ENCODE data around the gene UBTD2. TPM values are rescaled to one million over a fixed set of nuclear protein-coding genes. Genes with fewer than 3 reads are reported as not detected.

Gene UBTD2
- polyA plus RNA-seq, 3 donors: 2.3 to 3.2 (median 2.6) TPM

DNA sequence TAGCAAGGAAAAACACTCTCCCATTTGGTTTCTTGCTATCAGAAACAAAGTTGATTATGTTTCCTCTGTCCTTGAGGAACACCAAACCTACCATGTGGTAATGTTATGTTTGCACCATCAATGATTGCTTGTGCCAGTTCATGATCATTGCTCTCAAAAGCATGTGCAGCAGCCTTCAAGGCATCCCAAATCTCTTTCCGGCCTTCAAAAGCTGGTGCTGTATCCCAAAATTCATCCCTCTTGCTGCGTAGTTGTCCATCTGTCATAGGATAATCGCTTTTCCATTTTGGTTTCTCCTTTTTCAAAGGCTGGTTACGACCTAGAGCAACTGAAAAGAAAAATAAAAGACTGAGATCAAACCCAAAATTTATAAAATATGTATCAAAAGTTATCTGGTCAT, 49.5 kb downstream of the UBTD2 start:
- Mint-ChIP-seq H3K9me3 (no peaks in the 10 kb centered on the region), H3K36me3 (peaks cover 34 to 41% of the 10 kb centered on the region in 2 donors), H3K4me3 (no peak overlapping the region), H3K27ac (no peak overlapping the region), H3K27me3 (ENCODE audit: low read depth in 3 of 3) (no peaks in the 10 kb centered on the region), H3K4me1 (peaks cover 23% of the 10 kb centered on the region)
- Histone ChIP-seq H2AFZ (ENCODE audit: insufficient read depth, low read depth, low read length, poor library complexity, severe bottlenecking) (no peak overlapping the region), H3K4me2 (replicated peaks; ENCODE audit: extremely low read depth, low read length, poor library complexity, severe bottlenecking) (no peak overlapping the region), H3K4me1 (ENCODE audit: control insufficient read depth in 1 of 2, insufficient read depth in 2 of 2, low read length in 2 of 2) (peaks cover 13 to 17% of the 10 kb centered on the region in 2 donors), H4K20me1 (ENCODE audit: insufficient read depth, low read length) (no peaks in the 10 kb centered on the region), H3K27ac (ENCODE audit: low read depth in 1 of 2, low read length in 2 of 2) (no peak overlapping the region), H3K4me3 (replicated peaks in 1 of 3; ENCODE audit: low read depth in 2 of 3, low read length in 3 of 3) (no peak overlapping the region), H3K36me3 (replicated peaks in 1 of 2; ENCODE audit: control insufficient read depth in 1 of 2, insufficient read depth in 2 of 2, low read length in 2 of 2) (peaks cover 6 to 38% of the 10 kb centered on the region in 2 donors), H3K9ac (ENCODE audit: insufficient read depth, low read length, poor library complexity, severe bottlenecking) (no peak overlapping the region), H3K79me2 (ENCODE audit: insufficient read depth, low read length) (no peaks in the 10 kb centered on the region), H3K9me3 (replicated peaks in 1 of 2; ENCODE audit: control insufficient read depth in 1 of 2, insufficient read depth in 1 of 2, low read length in 2 of 2) (no peaks in the 10 kb centered on the region), H3K27me3 (ENCODE audit: control insufficient read depth in 2 of 2, insufficient read depth in 2 of 2, low read length in 2 of 2) (no peaks in the 10 kb centered on the region)
- WGBS (ENCODE audit: insufficient coverage): 100% methylated on average over 2 of the region's 4 CpGs
- intact Hi-C loops (cut with micrococcal nuclease): no loop called here
- TF ChIP-seq, protein P1, sequence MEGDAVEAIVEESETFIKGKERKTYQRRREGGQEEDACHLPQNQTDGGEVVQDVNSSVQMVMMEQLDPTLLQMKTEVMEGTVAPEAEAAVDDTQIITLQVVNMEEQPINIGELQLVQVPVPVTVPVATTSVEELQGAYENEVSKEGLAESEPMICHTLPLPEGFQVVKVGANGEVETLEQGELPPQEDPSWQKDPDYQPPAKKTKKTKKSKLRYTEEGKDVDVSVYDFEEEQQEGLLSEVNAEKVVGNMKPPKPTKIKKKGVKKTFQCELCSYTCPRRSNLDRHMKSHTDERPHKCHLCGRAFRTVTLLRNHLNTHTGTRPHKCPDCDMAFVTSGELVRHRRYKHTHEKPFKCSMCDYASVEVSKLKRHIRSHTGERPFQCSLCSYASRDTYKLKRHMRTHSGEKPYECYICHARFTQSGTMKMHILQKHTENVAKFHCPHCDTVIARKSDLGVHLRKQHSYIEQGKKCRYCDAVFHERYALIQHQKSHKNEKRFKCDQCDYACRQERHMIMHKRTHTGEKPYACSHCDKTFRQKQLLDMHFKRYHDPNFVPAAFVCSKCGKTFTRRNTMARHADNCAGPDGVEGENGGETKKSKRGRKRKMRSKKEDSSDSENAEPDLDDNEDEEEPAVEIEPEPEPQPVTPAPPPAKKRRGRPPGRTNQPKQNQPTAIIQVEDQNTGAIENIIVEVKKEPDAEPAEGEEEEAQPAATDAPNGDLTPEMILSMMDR (IDR thresholded peaks at IDR 0.05): no peak
- DNase-seq: no peak

DNA sequence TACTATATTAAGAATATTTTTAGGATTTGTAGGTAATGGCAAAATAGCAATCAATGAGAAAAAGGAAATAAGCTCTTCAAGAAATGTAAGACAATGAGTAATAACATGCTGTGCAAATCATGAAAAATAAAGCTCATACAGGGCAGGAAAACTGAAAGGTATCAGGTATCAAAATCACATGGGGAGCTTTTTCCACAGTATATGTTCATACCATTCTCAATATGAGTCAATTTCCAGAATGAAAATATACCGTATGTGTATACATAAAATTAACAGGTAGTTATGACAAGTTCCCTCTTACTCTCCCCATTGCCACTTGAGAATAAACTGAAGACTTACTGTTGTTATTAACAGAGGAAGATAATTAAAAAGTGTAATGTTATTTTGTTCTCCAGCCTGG, 53.7 kb downstream of the UBTD2 start:
- intact Hi-C loops (cut with micrococcal nuclease): no loop called here
- H3K4me3 Mint-ChIP-seq: no peak overlapping the region
- H3K79me2 ChIP-seq (ENCODE audit: insufficient read depth, low read length): no peaks in the 10 kb centered on the region
- H3K4me1 ChIP-seq (ENCODE audit: control insufficient read depth in 1 of 2, insufficient read depth in 2 of 2, low read length in 2 of 2): peaks cover under 1 to 2% of the 10 kb centered on the region in 2 donors
- no peak overlapping the region for H3K27ac Mint-ChIP-seq
- TF ChIP-seq, protein P1 (IDR thresholded peaks at IDR 0.05): no peak
- DNase-seq: no peak
- no peaks in the 10 kb centered on the region for H3K27me3 ChIP-seq (ENCODE audit: control insufficient read depth in 2 of 2, insufficient read depth in 2 of 2, low read length in 2 of 2)
- H3K9me3 ChIP-seq (replicated peaks in 1 of 2; ENCODE audit: control insufficient read depth in 1 of 2, insufficient read depth in 1 of 2, low read length in 2 of 2): no peaks in the 10 kb centered on the region
- no peak overlapping the region for H3K9ac ChIP-seq (ENCODE audit: insufficient read depth, low read length, poor library complexity, severe bottlenecking)
- H2AFZ ChIP-seq (ENCODE audit: insufficient read depth, low read depth, low read length, poor library complexity, severe bottlenecking): no peak overlapping the region
- no peak overlapping the region for H3K4me3 ChIP-seq (replicated peaks in 1 of 3; ENCODE audit: low read depth in 2 of 3, low read length in 3 of 3)
- H3K4me1 Mint-ChIP-seq: peaks cover 2% of the 10 kb centered on the region
- no CpG with 5 or more reads among the region's 1 CpG for WGBS (ENCODE audit: insufficient coverage)
- H3K4me2 ChIP-seq (replicated peaks; ENCODE audit: extremely low read depth, low read length, poor library complexity, severe bottlenecking): no peak overlapping the region
- peaks cover 8 to 51% of the 10 kb centered on the region in 2 donors for H3K36me3 ChIP-seq (replicated peaks in 1 of 2; ENCODE audit: control insufficient read depth in 1 of 2, insufficient read depth in 2 of 2, low read length in 2 of 2)
- H3K27me3 Mint-ChIP-seq (ENCODE audit: low read depth in 3 of 3): no peaks in the 10 kb centered on the region
- H4K20me1 ChIP-seq (ENCODE audit: insufficient read depth, low read length): no peaks in the 10 kb centered on the region
- no peak overlapping the region for H3K27ac ChIP-seq (ENCODE audit: low read depth in 1 of 2, low read length in 2 of 2)
- peaks cover 47 to 57% of the 10 kb centered on the region in 2 donors for H3K36me3 Mint-ChIP-seq
- no peaks in the 10 kb centered on the region for H3K9me3 Mint-ChIP-seq

All from CD14-positive monocyte (primary cell).